ENCODE results near the gene CMPK1. TPM values are rescaled to one million over a fixed set of nuclear protein-coding genes. Genes with fewer than 3 reads are reported as not detected.
A peak's percentile ranks its signal among the peaks of the same experiment; 100 is the strongest.
"Not testable (repeated sequence)": the region's sequence is repeated elsewhere in the genome, so short reads cannot be mapped to it uniquely, and the experiment has no call there.

The CMPK1 gene
- total RNA-seq, 2 experiments from 2014 or later, result 101 to 102 TPM

GRCh38 chr1:47331875-47332274 is 1.7 kb upstream of the CMPK1 start:
- peak overlapping the region; percentile 30 for H3K27ac Mint-ChIP-seq
- peaks cover 11% of the 10 kb centered on the region for H3K4me1 Mint-ChIP-seq

GRCh38 chr1:47332779-47333577 is 612 bp upstream of the CMPK1 start:
- no peak overlapping the region for H3K27ac Mint-ChIP-seq
- DNase-seq, result no peak
- no peak overlapping the region for H3K4me3 Mint-ChIP-seq
- no peaks in the 10 kb centered on the region for H3K27me3 Mint-ChIP-seq
- peaks cover 11% of the 10 kb centered on the region for H3K4me1 Mint-ChIP-seq
- H3K36me3 Mint-ChIP-seq, result peaks cover 8% of the 10 kb centered on the region
- no peaks in the 10 kb centered on the region for H3K9me3 Mint-ChIP-seq

More at GRCh38 chr1:47331875-47332274, 1.7 kb upstream of the CMPK1 start:
- no peaks in the 10 kb centered on the region for H3K9me3 Mint-ChIP-seq
- no peak overlapping the region for H3K4me3 Mint-ChIP-seq
- DNase-seq, result no peak
- H3K36me3 Mint-ChIP-seq, result peaks cover 8% of the 10 kb centered on the region
- H3K27me3 Mint-ChIP-seq, result no peaks in the 10 kb centered on the region

- peak; percentile 87 for DNase-seq
- H3K27ac Mint-ChIP-seq, result peak overlapping the region; percentile 96
- H3K27me3 Mint-ChIP-seq, result no peaks in the 10 kb centered on the region
- peak overlapping the region; percentile 93 for H3K4me3 Mint-ChIP-seq
- H3K4me1 Mint-ChIP-seq, result peaks cover 13% of the 10 kb centered on the region
- peaks cover 8% of the 10 kb centered on the region for H3K36me3 Mint-ChIP-seq
- H3K9me3 Mint-ChIP-seq, result no peaks in the 10 kb centered on the region
Measured at GRCh38 chr1:47333922-47334764, 553 bp downstream of the CMPK1 start.

- no peak for DNase-seq
- H3K36me3 Mint-ChIP-seq, result peaks cover 9% of the 10 kb centered on the region
- peaks cover 13% of the 10 kb centered on the region for H3K4me1 Mint-ChIP-seq
- H3K9me3 Mint-ChIP-seq, result no peaks in the 10 kb centered on the region
- H3K27ac Mint-ChIP-seq, result peak overlapping the region; percentile 96
- peak overlapping the region; percentile 93 for H3K4me3 Mint-ChIP-seq
- H3K27me3 Mint-ChIP-seq, result no peaks in the 10 kb centered on the region
Measured at GRCh38 chr1:47334765-47335435, 1.3 kb downstream of the CMPK1 start.

- Mint-ChIP-seq H3K36me3 (peaks cover 19% of the 10 kb centered on the region), H3K27ac (no peak overlapping the region), H3K4me1 (peaks cover 21% of the 10 kb centered on the region), H3K9me3 (no peaks in the 10 kb centered on the region), H3K4me3 (no peak overlapping the region), H3K27me3 (no peaks in the 10 kb centered on the region)
- no peak for DNase-seq
Measured at GRCh38 chr1:47337350-47337749, 3.8 kb downstream of the CMPK1 start.

- H3K4me3 Mint-ChIP-seq, result no peak overlapping the region
- no peak for DNase-seq
- H3K27me3 Mint-ChIP-seq, result no peaks in the 10 kb centered on the region
- peaks cover 21% of the 10 kb centered on the region for H3K4me1 Mint-ChIP-seq
- no peak overlapping the region for H3K27ac Mint-ChIP-seq
- H3K9me3 Mint-ChIP-seq, result no peaks in the 10 kb centered on the region
- H3K36me3 Mint-ChIP-seq, result peaks cover 21% of the 10 kb centered on the region
Measured at GRCh38 chr1:47338249-47339077, 4.9 kb downstream of the CMPK1 start.

GRCh38 chr1:47340227-47340626 is 6.6 kb downstream of the CMPK1 start:
- peaks cover 16% of the 10 kb centered on the region for H3K4me1 Mint-ChIP-seq
- H3K27ac Mint-ChIP-seq, result no peak overlapping the region
- H3K27me3 Mint-ChIP-seq, result no peaks in the 10 kb centered on the region

GRCh38 chr1:47346979-47347378 is 13.4 kb downstream of the CMPK1 start:
- Mint-ChIP-seq H3K4me1 (peaks cover 22% of the 10 kb centered on the region), H3K36me3 (peaks cover 30% of the 10 kb centered on the region)
- H3K27ac Mint-ChIP-seq, H3K4me3 Mint-ChIP-seq, H3K9me3 Mint-ChIP-seq, H3K27me3 Mint-ChIP-seq, DNase-seq: not testable (repeated sequence)

More at GRCh38 chr1:47340227-47340626, 6.6 kb downstream of the CMPK1 start:
- H3K4me3 Mint-ChIP-seq, result no peak overlapping the region
- peaks cover 19% of the 10 kb centered on the region for H3K36me3 Mint-ChIP-seq
- DNase-seq, result no peak
- H3K9me3 Mint-ChIP-seq, result no peaks in the 10 kb centered on the region

- peaks cover 2% of the 10 kb centered on the region for H3K9me3 Mint-ChIP-seq
- no peaks in the 10 kb centered on the region for H3K27me3 Mint-ChIP-seq
- no peak for DNase-seq
- no peak overlapping the region for H3K27ac Mint-ChIP-seq
- no peak overlapping the region for H3K4me3 Mint-ChIP-seq
- peaks cover 25% of the 10 kb centered on the region for H3K4me1 Mint-ChIP-seq
- peaks cover 30% of the 10 kb centered on the region for H3K36me3 Mint-ChIP-seq
Measured at GRCh38 chr1:47347735-47348134, 14.1 kb downstream of the CMPK1 start.

GRCh38 chr1:47348246-47348645 is 14.7 kb downstream of the CMPK1 start:
- H3K27me3 Mint-ChIP-seq, result no peaks in the 10 kb centered on the region
- H3K4me3 Mint-ChIP-seq, result no peak overlapping the region
- peaks cover 25% of the 10 kb centered on the region for H3K4me1 Mint-ChIP-seq
- H3K36me3 Mint-ChIP-seq, result peaks cover 30% of the 10 kb centered on the region
- H3K27ac Mint-ChIP-seq, result no peak overlapping the region
- H3K9me3 Mint-ChIP-seq, result peaks cover 2% of the 10 kb centered on the region
- DNase-seq, result no peak

- DNase-seq, result no peak
- Mint-ChIP-seq H3K27ac (peak overlapping the region; percentile 83), H3K9me3 (peaks cover 2% of the 10 kb centered on the region), H3K27me3 (no peaks in the 10 kb centered on the region), H3K36me3 (peaks cover 26% of the 10 kb centered on the region), H3K4me1 (peaks cover 25% of the 10 kb centered on the region), H3K4me3 (no peak overlapping the region)
Measured at GRCh38 chr1:47351305-47351704, 17.7 kb downstream of the CMPK1 start.

GRCh38 chr1:47361380-47361779 is 27.8 kb downstream of the CMPK1 start:
- peaks cover 4% of the 10 kb centered on the region for H3K36me3 Mint-ChIP-seq
- no peak overlapping the region for H3K4me3 Mint-ChIP-seq
- DNase-seq, result no peak
- peaks cover 11% of the 10 kb centered on the region for H3K4me1 Mint-ChIP-seq
- H3K27ac Mint-ChIP-seq, result no peak overlapping the region
- H3K9me3 Mint-ChIP-seq, result no peaks in the 10 kb centered on the region
- H3K27me3 Mint-ChIP-seq, result no peaks in the 10 kb centered on the region

- no peak for DNase-seq
- Mint-ChIP-seq H3K4me1 (peaks cover 11% of the 10 kb centered on the region), H3K27ac (no peak overlapping the region), H3K4me3 (no peak overlapping the region), H3K27me3 (no peaks in the 10 kb centered on the region), H3K36me3 (peaks cover 4% of the 10 kb centered on the region), H3K9me3 (no peaks in the 10 kb centered on the region)
Measured at GRCh38 chr1:47362828-47363227, 29.2 kb downstream of the CMPK1 start.

GRCh38 chr1:47367651-47368050 is 34.1 kb downstream of the CMPK1 start:
- no peaks in the 10 kb centered on the region for H3K27me3 Mint-ChIP-seq
- no peak overlapping the region for H3K27ac Mint-ChIP-seq
- H3K4me1 Mint-ChIP-seq, result peaks cover 8% of the 10 kb centered on the region
- DNase-seq, result no peak
- no peaks in the 10 kb centered on the region for H3K9me3 Mint-ChIP-seq
- peaks cover 11% of the 10 kb centered on the region for H3K36me3 Mint-ChIP-seq
- H3K4me3 Mint-ChIP-seq, result no peak overlapping the region
